Fibroblast of the aortic adventitia (primary cell): ENCODE data around the gene GAGE12J. TPM values are rescaled to one million over a fixed set of nuclear protein-coding genes. Genes with fewer than 3 reads are reported as not detected.

ENCODE experiments used
- DNase-seq: peaks from one replicate; pipeline ENCODE4 v3.0.0-alpha.2; 2010; ENCODE audit warnings: low read depth
- H3K4me3 ChIP-seq: 2 replicates; pipeline ENCODE4 v1.5.1; 2011; ENCODE audit warnings: low read depth, mild to moderate bottlenecking, control low read depth, low read length, moderate library complexity
- total RNA-seq: library from RNA; depleted of rRNA; stranded (reverse); fragments of >200 nt; gene quantifications from 2 replicates; pipeline ENCODE4 v1.2.3, GENCODE V29; 2012; ENCODE audit warnings: low replicate concordance
- TF ChIP-seq, protein P1 (sequence below): IDR thresholded peaks from 2 replicates; pipeline ENCODE4 v1.5.1; 2011; ENCODE audit warnings: mild to moderate bottlenecking, low read length, control low read depth, inconsistent platforms; ENCODE audit not compliant: insufficient read depth

GAGE12J gene
- total RNA-seq, 1 donor, result not detected

DNA sequence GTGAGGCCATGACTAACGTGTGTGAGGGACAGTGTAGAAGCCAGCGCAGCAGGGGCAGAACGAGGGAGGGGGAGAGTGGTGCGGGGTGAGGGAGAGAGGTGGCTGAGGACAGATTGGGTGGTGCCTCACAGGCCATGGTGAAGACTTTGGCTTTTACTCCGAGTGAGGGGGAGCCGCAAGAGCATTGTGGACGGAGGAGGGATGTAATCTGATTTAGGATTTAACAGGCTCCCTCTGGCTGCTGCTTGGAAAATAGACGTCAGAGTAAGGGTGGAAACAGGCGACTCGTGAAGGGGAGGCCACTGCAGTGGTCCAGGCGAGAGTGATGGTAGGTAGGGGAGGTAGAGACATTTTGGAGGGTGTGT, 39.2 kb upstream of the GAGE12J start:
- TF ChIP-seq, protein P1, sequence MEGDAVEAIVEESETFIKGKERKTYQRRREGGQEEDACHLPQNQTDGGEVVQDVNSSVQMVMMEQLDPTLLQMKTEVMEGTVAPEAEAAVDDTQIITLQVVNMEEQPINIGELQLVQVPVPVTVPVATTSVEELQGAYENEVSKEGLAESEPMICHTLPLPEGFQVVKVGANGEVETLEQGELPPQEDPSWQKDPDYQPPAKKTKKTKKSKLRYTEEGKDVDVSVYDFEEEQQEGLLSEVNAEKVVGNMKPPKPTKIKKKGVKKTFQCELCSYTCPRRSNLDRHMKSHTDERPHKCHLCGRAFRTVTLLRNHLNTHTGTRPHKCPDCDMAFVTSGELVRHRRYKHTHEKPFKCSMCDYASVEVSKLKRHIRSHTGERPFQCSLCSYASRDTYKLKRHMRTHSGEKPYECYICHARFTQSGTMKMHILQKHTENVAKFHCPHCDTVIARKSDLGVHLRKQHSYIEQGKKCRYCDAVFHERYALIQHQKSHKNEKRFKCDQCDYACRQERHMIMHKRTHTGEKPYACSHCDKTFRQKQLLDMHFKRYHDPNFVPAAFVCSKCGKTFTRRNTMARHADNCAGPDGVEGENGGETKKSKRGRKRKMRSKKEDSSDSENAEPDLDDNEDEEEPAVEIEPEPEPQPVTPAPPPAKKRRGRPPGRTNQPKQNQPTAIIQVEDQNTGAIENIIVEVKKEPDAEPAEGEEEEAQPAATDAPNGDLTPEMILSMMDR, result peak; percentile 30
- no peak overlapping the region for H3K4me3 ChIP-seq
- DNase-seq, result peak; percentile 44

DNA sequence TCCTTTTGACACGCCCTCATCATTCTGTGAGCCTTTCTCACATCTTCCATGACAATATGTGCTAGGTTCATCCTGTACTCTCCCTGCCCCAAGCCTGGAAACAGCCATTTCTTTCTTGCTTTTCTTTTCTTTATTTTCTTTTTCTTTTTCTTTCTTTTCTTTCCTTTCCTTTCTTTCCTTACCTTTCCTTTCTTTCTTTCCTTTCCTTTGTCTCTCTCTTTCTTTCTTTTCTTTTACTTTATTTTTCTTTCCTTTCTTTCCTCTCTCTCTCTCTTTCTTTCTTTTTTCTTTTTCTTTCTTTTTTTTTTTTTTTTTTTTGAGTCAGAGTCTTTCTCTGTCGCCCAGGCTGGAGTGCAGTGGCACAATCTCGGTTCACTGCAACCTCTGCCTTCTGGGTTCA, 37.6 kb upstream of the GAGE12J start:
- no peak overlapping the region for H3K4me3 ChIP-seq
- TF ChIP-seq, protein P1, result no peak
- DNase-seq, result no peak

DNA sequence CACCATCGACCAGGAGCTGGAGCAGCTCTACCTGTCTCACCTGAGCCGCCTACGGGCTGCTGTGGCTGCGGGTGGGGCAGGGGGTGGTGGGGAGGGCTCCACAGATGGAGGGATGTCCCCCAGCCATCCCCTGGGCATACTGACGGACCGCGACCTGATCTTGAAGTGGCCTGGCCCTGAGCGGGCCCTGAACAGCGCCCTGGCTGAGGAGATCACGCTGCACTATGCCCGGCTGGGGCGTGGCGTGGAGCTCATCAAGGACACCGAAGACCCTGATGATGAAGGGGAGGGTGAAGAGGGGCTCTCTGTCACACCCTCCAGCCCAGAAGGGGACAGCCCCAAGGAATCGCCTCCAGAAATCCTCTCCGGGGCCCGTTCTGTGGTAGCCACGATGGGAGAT, 35.7 kb upstream of the GAGE12J start:
- H3K4me3 ChIP-seq, result no peak overlapping the region
- TF ChIP-seq, protein P1, result no peak
- DNase-seq, result no peak

GRCh38 chrX:49286581-49286980, 35.3 kb upstream of the GAGE12J start:
- TF ChIP-seq, protein P1, result no peak
- no peak overlapping the region for H3K4me3 ChIP-seq
- DNase-seq, result no peak

DNA sequence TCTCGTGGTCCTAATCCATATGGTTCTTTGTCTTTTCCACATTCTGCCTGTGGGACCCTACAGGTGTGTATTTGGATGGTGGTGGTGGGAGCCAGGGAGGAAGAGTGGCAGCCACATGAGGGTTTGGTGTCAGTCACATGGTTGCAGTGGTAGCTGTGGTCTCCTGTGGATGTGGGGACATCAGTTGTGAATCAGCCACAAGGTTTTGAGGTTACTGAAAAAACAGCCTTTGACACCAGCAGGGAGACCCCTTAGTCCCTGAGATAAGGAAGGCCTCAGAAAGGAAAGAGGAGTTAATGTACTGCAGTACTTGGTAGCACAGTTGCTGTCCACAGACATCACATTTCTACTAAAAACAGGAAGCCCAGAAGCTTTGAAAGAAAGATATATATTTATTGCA, 34.2 kb upstream of the GAGE12J start:
- H3K4me3 ChIP-seq, result no peak overlapping the region
- TF ChIP-seq, protein P1, result no peak
- DNase-seq, result no peak

DNA sequence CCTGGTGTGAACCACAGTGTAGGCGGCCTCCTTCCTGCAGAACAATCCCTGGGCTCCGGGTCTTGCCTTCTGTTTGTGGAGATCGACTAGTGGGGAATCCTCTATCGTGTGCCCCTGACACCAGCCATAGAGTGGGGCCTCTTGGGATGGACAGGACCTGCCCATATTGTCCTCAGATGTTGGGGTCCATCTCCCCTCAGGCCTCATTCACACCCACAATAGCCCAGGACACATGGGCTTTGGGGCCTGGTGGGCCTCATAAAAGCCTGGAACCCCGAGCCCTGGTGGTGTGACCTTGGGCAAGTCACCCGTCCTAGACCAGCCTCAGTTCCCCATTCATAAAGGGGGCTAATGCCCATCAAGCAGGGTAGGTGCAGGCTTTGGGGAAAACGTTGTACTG, 31.6 kb upstream of the GAGE12J start:
- DNase-seq, result no peak
- TF ChIP-seq, protein P1, result no peak
- no peak overlapping the region for H3K4me3 ChIP-seq

- peak; percentile 56 for DNase-seq
- H3K4me3 ChIP-seq, result no peak overlapping the region
- TF ChIP-seq, protein P1, result peak; percentile 74
Measured at GRCh38 chrX:49291615-49292337, 30.1 kb upstream of the GAGE12J start.
